Activated naive CD4-positive, alpha-beta T cell treated with anti-CD3 and anti-CD28 coated beads for 36 hours (primary cell): Measurements from ENCODE around the gene RPUSD4. TPM values are rescaled to one million over a fixed set of nuclear protein-coding genes. Genes with fewer than 3 reads are reported as not detected.

Experiments used
- CTCF ChIA-PET: fragments of 350-600 bp; sonication (Branson Sonifier 250); formaldehyde crosslinking; loops from one replicate; lab custom pipeline; 2021; ENCODE audit warnings: antibody characterized with exemption; lab: Charles Lee
- DNase-seq: peaks from one replicate; pipeline ENCODE4 v3.0.0-alpha.2; 2020
- H3K27ac Mint-ChIP-seq: one replicate; pipeline ENCODE4 v1.8.0; 2021; ENCODE audit warnings: mild to moderate bottlenecking, mixed read lengths
- H3K27me3 Mint-ChIP-seq: one replicate; pipeline ENCODE4 v1.8.0; 2021; ENCODE audit warnings: low read depth, mixed read lengths
- H3K36me3 Mint-ChIP-seq: one replicate; pipeline ENCODE4 v1.8.0; 2021; ENCODE audit warnings: low read depth, mixed read lengths
- H3K4me1 Mint-ChIP-seq: one replicate; pipeline ENCODE4 v1.8.0; 2021; ENCODE audit warnings: low read depth, mixed read lengths
- H3K4me3 Mint-ChIP-seq: one replicate; pipeline ENCODE4 v1.8.0; 2021; ENCODE audit warnings: mild to moderate bottlenecking, moderate library complexity, mixed read lengths
- H3K9me3 Mint-ChIP-seq: one replicate; pipeline ENCODE4 v1.8.0; 2021; ENCODE audit warnings: mixed read lengths
- intact Hi-C: fragments of 100-400 bp; cut with micrococcal nuclease; formaldehyde crosslinking; loops from one replicate; pipeline ENCODE4 v1.15.1; 2023
- total RNA-seq, 2 experiments: library from RNA; stranded (reverse); gene quantifications; one replicate each; pipeline ENCODE4 v1.2.3, GENCODE V29; 2021

RPUSD4 gene
- total RNA-seq, 2 experiments from 2014 or later, result 33.0 to 34.7 TPM

DNA sequence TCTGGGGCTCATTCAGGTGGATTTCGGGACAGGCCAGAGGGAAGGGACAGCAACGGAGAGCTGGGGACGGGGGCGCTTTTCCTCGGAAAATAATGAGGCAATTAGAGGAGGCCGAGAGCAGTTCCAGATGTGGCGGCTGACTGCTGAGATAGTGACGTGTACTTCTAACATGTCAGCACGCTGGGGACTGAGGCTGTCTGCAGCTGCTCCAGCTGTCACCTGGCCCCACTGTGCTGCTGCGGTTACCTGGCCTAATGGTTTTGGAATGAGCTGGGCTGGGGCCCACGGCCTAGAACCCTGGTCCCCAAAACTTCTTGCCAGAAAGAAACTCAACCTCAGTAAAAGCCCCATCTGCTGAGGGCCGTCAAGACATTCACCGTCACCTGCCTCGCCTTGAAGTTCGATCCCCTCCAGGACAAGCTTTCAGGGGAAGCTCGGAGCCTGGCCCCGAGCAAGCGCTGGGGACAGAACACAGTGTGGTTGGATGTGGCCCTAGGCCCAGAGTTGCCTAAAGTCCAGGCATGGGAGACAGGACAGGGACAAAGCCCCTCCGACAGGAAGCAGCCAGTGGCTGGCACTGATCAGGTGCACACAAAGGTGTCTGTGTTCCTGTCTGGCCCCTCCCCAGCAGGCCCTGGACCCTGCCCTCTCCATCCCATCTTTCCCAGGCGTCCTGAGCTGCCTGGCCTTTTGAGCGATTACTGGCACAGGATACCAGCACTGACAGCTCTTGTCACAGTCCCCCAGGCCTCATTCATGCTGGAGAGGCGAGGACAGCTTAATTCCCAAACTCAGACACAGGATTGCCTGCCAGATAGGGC, 22.1 kb downstream of the RPUSD4 start:
- Mint-ChIP-seq H3K4me3 (no peak overlapping the region), H3K4me1 (no peaks in the 10 kb centered on the region), H3K27me3 (no peaks in the 10 kb centered on the region), H3K27ac (no peak overlapping the region), H3K36me3 (peaks cover 12% of the 10 kb centered on the region), H3K9me3 (no peaks in the 10 kb centered on the region)
- CTCF ChIA-PET, result no interaction called here
- intact Hi-C loops, result no loop called here
- DNase-seq, result no peak

DNA sequence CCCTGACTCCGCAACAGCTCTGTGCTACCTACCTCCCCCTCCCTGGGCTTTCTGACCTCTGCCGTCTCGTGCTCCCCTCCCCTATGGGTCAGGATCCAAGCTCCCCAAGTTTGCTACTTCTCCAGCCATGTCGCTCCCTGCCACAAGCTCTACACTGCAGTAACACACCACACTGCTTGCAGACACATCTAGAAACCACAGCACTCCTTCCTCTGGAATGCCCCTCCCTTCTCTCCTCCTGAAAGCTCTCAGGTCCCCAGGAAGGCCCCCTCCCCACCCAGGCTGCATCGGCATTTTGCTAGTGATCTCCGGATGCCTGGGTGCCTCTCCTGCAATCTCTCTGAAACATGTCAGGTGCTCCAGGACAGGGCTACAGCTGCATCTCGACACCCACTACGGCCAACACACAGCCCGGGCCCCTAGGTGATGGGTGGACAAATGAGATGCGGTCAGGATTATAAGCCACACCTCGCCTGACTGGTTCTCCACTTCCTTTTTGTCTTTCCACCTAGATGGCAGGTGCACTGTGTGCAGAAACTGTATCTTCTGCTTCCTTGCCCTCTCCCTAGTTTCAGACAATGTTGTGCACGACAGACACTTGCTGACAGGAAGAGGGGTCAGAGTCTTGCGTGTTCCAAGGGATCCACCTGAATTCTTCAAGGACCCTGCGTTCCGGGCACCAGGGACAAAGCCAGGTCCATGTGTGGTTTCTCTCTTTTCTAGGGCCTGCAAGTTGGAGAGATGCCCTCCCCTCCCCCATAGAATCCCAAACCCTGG, 22.9 kb downstream of the RPUSD4 start:
- CTCF ChIA-PET, result interaction anchor here (0.6 kb wide), 1 partner anchor 272 kb away, joined by 3 read pairs; no protein-coding TSS in a partner anchor
- H3K27me3 Mint-ChIP-seq, result no peaks in the 10 kb centered on the region
- H3K4me3 Mint-ChIP-seq, result no peak overlapping the region
- no peaks in the 10 kb centered on the region for H3K9me3 Mint-ChIP-seq
- H3K27ac Mint-ChIP-seq, result no peak overlapping the region
- intact Hi-C loops, result no loop called here
- peaks cover 12% of the 10 kb centered on the region for H3K36me3 Mint-ChIP-seq
- DNase-seq, result no peak
- H3K4me1 Mint-ChIP-seq, result no peaks in the 10 kb centered on the region

GRCh38 chr11:126186708-126187529, 24.5 kb downstream of the RPUSD4 start:
- DNase-seq, result no peak
- H3K27ac Mint-ChIP-seq, result no peak overlapping the region
- no peaks in the 10 kb centered on the region for H3K27me3 Mint-ChIP-seq
- H3K4me1 Mint-ChIP-seq, result peaks cover 4% of the 10 kb centered on the region
- intact Hi-C loops, result no loop called here
- CTCF ChIA-PET, result interaction anchor here (1.3 kb wide), 1 partner anchor 264 kb away, joined by 4 read pairs; no protein-coding TSS in a partner anchor
- H3K4me3 Mint-ChIP-seq, result no peak overlapping the region
- H3K36me3 Mint-ChIP-seq, result peaks cover 9% of the 10 kb centered on the region
- H3K9me3 Mint-ChIP-seq, result no peaks in the 10 kb centered on the region

GRCh38 chr11:126186025-126186698, 25.3 kb downstream of the RPUSD4 start:
- H3K27me3 Mint-ChIP-seq, result no peaks in the 10 kb centered on the region
- CTCF ChIA-PET, result no interaction called here
- H3K36me3 Mint-ChIP-seq, result peaks cover 6% of the 10 kb centered on the region
- no peak for DNase-seq
- no peak overlapping the region for H3K27ac Mint-ChIP-seq
- no peak overlapping the region for H3K4me3 Mint-ChIP-seq
- H3K9me3 Mint-ChIP-seq, result no peaks in the 10 kb centered on the region
- H3K4me1 Mint-ChIP-seq, result peaks cover 4% of the 10 kb centered on the region
- intact Hi-C loops, result no loop called here

DNA sequence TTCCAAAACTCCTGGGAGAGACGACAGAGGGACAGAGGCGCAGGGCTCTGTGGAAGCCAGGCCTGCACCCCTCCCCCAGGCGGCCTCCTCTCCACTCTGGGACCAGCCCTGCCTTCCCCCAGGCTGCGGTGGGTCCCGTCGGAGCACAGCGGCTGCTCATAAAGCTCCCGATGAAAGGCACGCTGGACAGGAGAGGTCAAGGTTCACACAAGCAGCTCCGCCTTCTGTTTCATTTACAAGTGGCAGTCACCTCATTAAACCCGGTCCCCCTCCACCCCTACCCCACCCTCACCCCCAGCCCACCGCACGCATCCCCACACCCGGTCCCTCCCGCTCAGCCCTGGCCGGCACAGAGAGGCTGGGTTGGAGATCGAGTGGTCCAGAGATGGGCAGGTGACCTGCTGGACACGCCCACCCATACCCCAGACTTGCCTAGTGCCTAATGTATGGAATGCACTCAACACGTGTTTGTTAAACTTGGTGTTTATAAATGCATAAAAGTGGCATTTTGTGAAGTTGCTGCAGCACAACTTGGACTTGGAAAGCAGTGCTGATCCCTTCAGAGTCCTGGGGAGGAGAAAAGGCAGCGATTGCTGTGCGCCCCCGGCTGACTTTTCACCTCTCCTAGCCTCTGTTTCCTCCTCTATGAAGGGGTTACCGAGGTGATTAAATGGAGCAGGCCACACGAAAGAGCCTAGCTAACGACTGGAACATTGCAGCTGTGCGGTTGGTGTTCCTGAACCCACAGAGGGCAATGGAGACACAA, 26.0 kb downstream of the RPUSD4 start:
- Mint-ChIP-seq H3K27ac (no peak overlapping the region), H3K36me3 (peaks cover 6% of the 10 kb centered on the region), H3K9me3 (no peaks in the 10 kb centered on the region), H3K4me1 (peaks cover 4% of the 10 kb centered on the region), H3K4me3 (no peak overlapping the region), H3K27me3 (no peaks in the 10 kb centered on the region)
- no peak for DNase-seq
- intact Hi-C loops, result no loop called here
- CTCF ChIA-PET, result no interaction called here

DNA sequence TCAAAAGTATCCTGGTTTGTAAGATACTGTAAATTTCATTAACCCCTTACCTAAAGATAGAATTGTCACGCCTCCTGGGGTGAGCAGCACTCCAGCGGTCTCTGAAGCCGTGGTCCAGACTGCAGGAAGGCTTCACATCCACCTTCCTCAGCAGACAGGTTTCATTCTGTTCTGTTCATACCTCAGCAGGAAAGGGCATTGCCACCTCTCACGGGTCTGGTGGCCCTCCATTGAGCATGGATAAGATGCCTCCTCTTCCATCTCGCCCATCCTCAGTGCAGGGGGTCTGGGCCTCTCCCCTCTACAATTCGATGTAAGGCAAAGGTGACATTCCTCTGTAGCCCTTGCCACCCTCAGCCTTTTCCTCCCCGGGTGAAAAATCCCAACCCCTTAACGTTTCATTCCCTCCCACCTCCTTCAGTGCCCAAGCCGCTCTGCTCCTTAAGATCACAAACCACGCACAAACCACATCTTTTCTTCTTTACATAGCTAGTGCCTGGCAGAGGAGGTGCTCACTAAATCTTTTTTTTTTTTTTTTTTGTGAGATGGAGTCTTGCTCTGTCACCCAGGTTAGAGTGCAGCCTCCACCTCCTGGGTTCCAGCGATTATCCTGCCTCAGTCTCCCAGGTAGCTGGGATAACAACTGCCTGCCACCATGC, 28.5 kb downstream of the RPUSD4 start:
- intact Hi-C loops, result no loop called here
- Mint-ChIP-seq H3K4me3 (no peak overlapping the region), H3K36me3 (peaks cover 2% of the 10 kb centered on the region), H3K27ac (no peak overlapping the region), H3K4me1 (peaks cover 4% of the 10 kb centered on the region), H3K27me3 (no peaks in the 10 kb centered on the region), H3K9me3 (peaks cover 2% of the 10 kb centered on the region)
- CTCF ChIA-PET, result interaction anchor here (1.1 kb wide), 1 partner anchor 11 kb away, joined by 6 read pairs; no protein-coding TSS in a partner anchor
- DNase-seq, result no peak

DNA sequence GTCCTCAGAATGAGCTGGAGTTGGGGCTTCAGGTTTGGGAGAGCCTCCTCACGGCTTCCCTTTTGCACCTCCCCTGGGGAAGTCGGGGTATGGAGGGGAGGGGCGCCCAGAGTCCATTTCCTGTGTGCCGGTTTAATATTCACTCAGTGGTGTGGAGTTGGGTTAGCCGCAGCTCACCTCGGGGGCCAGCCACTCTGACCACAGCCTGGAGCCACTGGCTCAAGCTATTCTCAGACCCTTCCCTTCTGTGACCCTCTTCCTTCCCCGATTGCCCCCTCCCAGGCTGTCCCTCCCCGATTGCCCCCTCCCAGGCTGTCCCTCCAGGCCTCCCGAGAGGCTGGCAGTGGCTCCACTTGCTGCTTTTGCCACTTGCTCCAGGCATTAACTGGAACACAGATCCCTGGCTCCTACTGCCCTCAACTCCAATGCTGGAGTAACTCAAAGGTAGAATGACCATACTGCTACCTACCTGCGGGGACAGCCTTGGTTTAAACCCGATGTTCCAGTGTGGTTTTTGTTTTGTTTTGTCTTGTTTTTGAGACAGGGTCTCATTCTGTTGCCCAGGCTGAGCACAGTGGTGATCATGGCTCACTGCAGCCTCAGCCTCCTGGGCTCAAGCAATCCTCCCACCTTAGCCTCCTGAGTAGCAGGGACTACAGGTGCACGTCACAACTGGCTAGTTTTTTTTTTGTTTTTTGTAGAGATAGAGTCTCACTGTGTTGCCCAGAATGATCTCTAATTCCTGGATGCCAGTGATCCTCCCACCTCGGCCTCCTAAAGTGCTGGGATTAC, 29.3 kb downstream of the RPUSD4 start:
- H3K27me3 Mint-ChIP-seq, result no peaks in the 10 kb centered on the region
- CTCF ChIA-PET, result no interaction called here
- intact Hi-C loops, result no loop called here
- peaks cover 2% of the 10 kb centered on the region for H3K9me3 Mint-ChIP-seq
- peaks cover 4% of the 10 kb centered on the region for H3K4me1 Mint-ChIP-seq
- H3K36me3 Mint-ChIP-seq, result peaks cover 2% of the 10 kb centered on the region
- no peak overlapping the region for H3K27ac Mint-ChIP-seq
- DNase-seq, result no peak
- H3K4me3 Mint-ChIP-seq, result no peak overlapping the region

- CTCF ChIA-PET, result no interaction called here
- Mint-ChIP-seq H3K27ac (no peak overlapping the region), H3K9me3 (peaks cover 2% of the 10 kb centered on the region), H3K4me3 (no peak overlapping the region), H3K36me3 (no peaks in the 10 kb centered on the region), H3K27me3 (no peaks in the 10 kb centered on the region), H3K4me1 (no peaks in the 10 kb centered on the region)
- intact Hi-C loops, result no loop called here
- DNase-seq, result no peak
These were observed 34.5 kb downstream of the RPUSD4 start for GRCh38 chr11:126176853-126177470.

GRCh38 chr11:126175393-126175792, 36.1 kb downstream of the RPUSD4 start:
- CTCF ChIA-PET, result no interaction called here
- no peak overlapping the region for H3K4me3 Mint-ChIP-seq
- H3K36me3 Mint-ChIP-seq, result no peaks in the 10 kb centered on the region
- intact Hi-C loops, result no loop called here
- peaks cover 2% of the 10 kb centered on the region for H3K9me3 Mint-ChIP-seq
- no peak overlapping the region for H3K27ac Mint-ChIP-seq
- H3K4me1 Mint-ChIP-seq, result no peaks in the 10 kb centered on the region
- H3K27me3 Mint-ChIP-seq, result peaks cover 3% of the 10 kb centered on the region
- DNase-seq, result no peak

DNA sequence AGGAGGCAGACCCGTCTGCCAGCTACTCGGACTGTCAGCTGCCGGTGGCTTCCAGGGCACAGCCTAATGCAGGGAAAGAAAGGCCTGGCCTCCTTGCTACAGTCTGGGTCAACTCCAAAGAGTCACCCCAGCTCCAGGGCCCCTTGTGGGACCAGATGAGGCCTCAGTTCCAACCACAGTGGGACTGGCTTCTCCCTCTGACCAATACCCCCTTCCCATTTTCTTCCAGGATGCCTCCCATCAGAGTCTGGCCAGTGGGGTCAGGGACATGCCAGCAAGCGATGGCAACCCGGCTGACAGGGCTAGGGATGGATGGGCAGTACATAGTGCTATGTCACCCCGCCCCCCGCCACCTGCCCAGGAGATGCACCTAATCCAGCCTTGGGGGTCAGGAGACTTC, 36.6 kb downstream of the RPUSD4 start:
- CTCF ChIA-PET, result no interaction called here
- Mint-ChIP-seq H3K9me3 (no peaks in the 10 kb centered on the region), H3K36me3 (no peaks in the 10 kb centered on the region), H3K27me3 (peaks cover 3% of the 10 kb centered on the region), H3K4me3 (no peak overlapping the region), H3K27ac (no peak overlapping the region), H3K4me1 (no peaks in the 10 kb centered on the region)
- no peak for DNase-seq
- intact Hi-C loops, result no loop called here
